Thoracic aorta (tissue), 2 donors: ENCODE data around the gene HMCN2. TPM values are rescaled to one million over a fixed set of nuclear protein-coding genes. Genes with fewer than 3 reads are reported as not detected.
"Not testable (repeated sequence)": the region's sequence is repeated elsewhere in the genome, so short reads cannot be mapped to it uniquely, and the experiment has no call there.

ENCODE experiments used
- ATAC-seq: fragments of 150-250 bp; one replicate; pipeline ENCODE4 v1.8.0; 2017; ENCODE audit warnings: low read depth; ENCODE audit not compliant: insufficient number of reproducible peaks, low FRiP score
- DNase-seq: peaks from one replicate; pipeline ENCODE4 v3.0.0-alpha.2; 2020; ENCODE audit warnings: low spot score
- H3K27ac ChIP-seq, 2 donors: fragments of 200-600 bp; sonication (generic); 1 replicate in 1 of 2; 2 replicates in 1 of 2; pipeline ENCODE4 v1.5.1; 2016; ENCODE audit warnings: mild to moderate bottlenecking in 2 of 2, moderate library complexity in 2 of 2
- H3K27me3 ChIP-seq: fragments of 200-600 bp; sonication (generic); replicated peaks from 2 replicates; pipeline ENCODE4 v1.6.0; 2016; ENCODE audit warnings: mild to moderate bottlenecking; ENCODE audit not compliant: insufficient read depth
- H3K36me3 ChIP-seq: fragments of 200-600 bp; sonication (generic); one replicate; pipeline ENCODE4 v1.5.1; 2016
- H3K4me1 ChIP-seq, 2 donors: fragments of 200-600 bp; sonication (generic); 1 replicate in 1 of 2; 2 replicates in 1 of 2; pipeline versions ENCODE4 v1.5.1 to v1.6.0; 2016; ENCODE audit warnings: low read depth in 2 of 2, mild to moderate bottlenecking in 1 of 2; ENCODE audit not compliant: control insufficient read depth in 1 of 2
- H3K4me3 ChIP-seq: fragments of 200-600 bp; sonication (generic); 2 replicates; pipeline ENCODE4 v1.5.1; 2016; ENCODE audit warnings: mild to moderate bottlenecking
- H3K9me3 ChIP-seq: fragments of 200-600 bp; sonication (generic); 2 replicates; pipeline ENCODE4 v1.5.1; 2016
- CTCF ChIP-seq: fragments of 200-600 bp; sonication (generic); IDR thresholded peaks from one replicate; pipeline ENCODE4 v1.5.1; 2019; ENCODE audit warnings: antibody characterized with exemption
- total RNA-seq, 2 donors: library from RNA; depleted of rRNA; stranded (reverse); fragments of >200 nt; gene quantifications; one replicate each; pipeline versions ENCODE4 v1.1.0 to v1.2.3, GENCODE V29; 2016

The HMCN2 gene
- total RNA-seq, 2 donors from 2014 or later = 2.4 to 6.3 TPM

- no peaks in the 10 kb centered on the region for H3K36me3 ChIP-seq
- ATAC-seq (no peak), DNase-seq (no peak)
- no peak for TF ChIP-seq CTCF
- no peaks in the 10 kb centered on the region for H3K9me3 ChIP-seq
- H3K4me1 ChIP-seq = no peaks in the 10 kb centered on the region
- no peak overlapping the region for H3K27ac ChIP-seq
- H3K27me3 ChIP-seq = peaks cover 4% of the 10 kb centered on the region
- no peak overlapping the region for H3K4me3 ChIP-seq
Observed at GRCh38 chr9:130271473-130271872, 5.9 kb downstream of the HMCN2 start.

- DNase-seq (no peak), ATAC-seq (no peak)
- no peak overlapping the region for H3K4me3 ChIP-seq
- no peaks in the 10 kb centered on the region for H3K27me3 ChIP-seq
- H3K36me3 ChIP-seq = no peaks in the 10 kb centered on the region
- no peak overlapping the region for H3K27ac ChIP-seq
- H3K9me3 ChIP-seq = no peaks in the 10 kb centered on the region
- no peak for TF ChIP-seq CTCF
- no peaks in the 10 kb centered on the region for H3K4me1 ChIP-seq
Observed at GRCh38 chr9:130275156-130275555, 9.6 kb downstream of the HMCN2 start.

DNA sequence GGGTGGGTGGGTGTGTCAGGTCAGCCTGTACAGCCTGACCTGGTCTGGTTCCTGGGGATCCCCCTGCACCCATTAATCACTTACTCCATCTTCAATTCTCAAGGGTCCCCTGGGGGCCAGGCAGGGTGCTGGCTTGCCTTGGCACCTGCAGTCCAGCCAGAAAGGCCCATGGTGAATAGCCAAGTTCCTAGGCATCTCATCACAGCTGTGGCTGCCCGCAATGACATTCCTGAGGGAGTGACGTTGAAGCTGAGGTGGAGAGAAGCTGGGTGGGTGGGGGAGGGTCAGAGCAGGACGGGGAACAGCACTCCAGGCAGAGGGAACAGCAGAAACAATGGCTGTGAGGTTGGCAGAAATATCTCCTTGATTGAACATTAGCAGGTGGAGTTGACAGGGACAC lies 10.6 kb downstream of the HMCN2 start:
- no peak for ATAC-seq
- H3K27ac ChIP-seq = no peak overlapping the region

GRCh38 chr9:130276955-130277354 lies 11.4 kb downstream of the HMCN2 start:
- H3K36me3 ChIP-seq = no peaks in the 10 kb centered on the region
- TF ChIP-seq CTCF = no peak
- ATAC-seq (no peak), DNase-seq (no peak)
- H3K9me3 ChIP-seq = no peaks in the 10 kb centered on the region
- peaks cover 0 to under 1% of the 10 kb centered on the region in 2 donors for H3K4me1 ChIP-seq
- no peak overlapping the region for H3K27ac ChIP-seq
- no peaks in the 10 kb centered on the region for H3K27me3 ChIP-seq
- H3K4me3 ChIP-seq = no peak overlapping the region

More for the DNA sequence above, 10.6 kb downstream of the HMCN2 start:
- Histone ChIP-seq H3K9me3 (no peaks in the 10 kb centered on the region), H3K27me3 (no peaks in the 10 kb centered on the region), H3K36me3 (no peaks in the 10 kb centered on the region), H3K4me3 (no peak overlapping the region), H3K4me1 (no peaks in the 10 kb centered on the region)
- no peak for TF ChIP-seq CTCF
- DNase-seq = no peak

DNA sequence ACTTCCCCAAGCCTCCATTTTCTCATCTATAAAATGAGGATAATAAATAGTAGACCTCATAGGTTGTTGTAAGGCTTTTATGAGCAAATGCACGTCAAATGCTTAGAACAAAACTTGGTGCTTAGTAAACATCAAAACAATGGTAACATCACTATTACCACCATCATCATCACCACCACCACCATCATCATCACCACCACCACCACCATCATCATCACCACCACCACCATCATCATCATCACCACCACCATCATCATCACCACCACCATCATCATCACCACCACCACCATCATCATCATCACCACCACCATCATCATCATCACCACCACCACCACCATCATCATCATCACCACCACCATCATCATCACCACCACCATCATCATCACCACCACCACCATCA lies 12.0 kb downstream of the HMCN2 start:
- H3K27ac ChIP-seq, H3K4me3 ChIP-seq, H3K9me3 ChIP-seq, H3K36me3 ChIP-seq, DNase-seq, H3K27me3 ChIP-seq, H3K4me1 ChIP-seq, ATAC-seq: not testable (repeated sequence)

GRCh38 chr9:130283539-130284248 lies 18.1 kb downstream of the HMCN2 start:
- Histone ChIP-seq H3K4me1 (peaks cover 0 to 15% of the 10 kb centered on the region in 2 donors), H3K36me3 (no peaks in the 10 kb centered on the region), H3K27ac (no peak overlapping the region), H3K9me3 (no peaks in the 10 kb centered on the region), H3K27me3 (no peaks in the 10 kb centered on the region), H3K4me3 (no peak overlapping the region)
- no peak for ATAC-seq
- no peak for TF ChIP-seq CTCF
- no peak for DNase-seq
